ENCODE data around the gene ZC3H14.

GRCh38 chr14:88588081-88588480, 25.2 kb downstream of the ZC3H14 start:
- TF ChIP-seq, protein P1, sequence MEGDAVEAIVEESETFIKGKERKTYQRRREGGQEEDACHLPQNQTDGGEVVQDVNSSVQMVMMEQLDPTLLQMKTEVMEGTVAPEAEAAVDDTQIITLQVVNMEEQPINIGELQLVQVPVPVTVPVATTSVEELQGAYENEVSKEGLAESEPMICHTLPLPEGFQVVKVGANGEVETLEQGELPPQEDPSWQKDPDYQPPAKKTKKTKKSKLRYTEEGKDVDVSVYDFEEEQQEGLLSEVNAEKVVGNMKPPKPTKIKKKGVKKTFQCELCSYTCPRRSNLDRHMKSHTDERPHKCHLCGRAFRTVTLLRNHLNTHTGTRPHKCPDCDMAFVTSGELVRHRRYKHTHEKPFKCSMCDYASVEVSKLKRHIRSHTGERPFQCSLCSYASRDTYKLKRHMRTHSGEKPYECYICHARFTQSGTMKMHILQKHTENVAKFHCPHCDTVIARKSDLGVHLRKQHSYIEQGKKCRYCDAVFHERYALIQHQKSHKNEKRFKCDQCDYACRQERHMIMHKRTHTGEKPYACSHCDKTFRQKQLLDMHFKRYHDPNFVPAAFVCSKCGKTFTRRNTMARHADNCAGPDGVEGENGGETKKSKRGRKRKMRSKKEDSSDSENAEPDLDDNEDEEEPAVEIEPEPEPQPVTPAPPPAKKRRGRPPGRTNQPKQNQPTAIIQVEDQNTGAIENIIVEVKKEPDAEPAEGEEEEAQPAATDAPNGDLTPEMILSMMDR (IDR thresholded peaks at IDR 0.05; ENCODE audit: poor library complexity): no peak
- TF ChIP-seq EZH2 (IDR thresholded peaks at IDR 0.05; ENCODE audit: borderline replicate concordance) (no peak), EZH2phosphoT487 (IDR thresholded peaks at IDR 0.05; ENCODE audit: low read depth, severe bottlenecking, unreplicated experiment) (no peak)
